ACC112 (cell line): ENCODE measurements around the gene HS3ST5.
"Not testable (repeated sequence)": the region's sequence is repeated elsewhere in the genome, so short reads cannot be mapped to it uniquely, and the experiment has no call there.

Experiments
- H2AFZ ChIP-seq: fragments of 200-600 bp; sonication (generic); one replicate; pipeline ENCODE4 v1.6.0; 2017; ENCODE audit warnings: antibody characterized with exemption, low read length; ENCODE audit not compliant: unreplicated experiment
- H3K27ac ChIP-seq: fragments of 200-600 bp; sonication (generic); 2 replicates; pipeline ENCODE4 v1.5.1; 2014; ENCODE audit warnings: low read depth, mild to moderate bottlenecking, antibody characterized with exemption, low read length, moderate library complexity
- H3K27me3 ChIP-seq: fragments of 200-600 bp; sonication (generic); 2 replicates; pipeline ENCODE4 v1.6.1; 2014; ENCODE audit warnings: mild to moderate bottlenecking, antibody characterized with exemption, low read length, moderate library complexity, mixed read lengths; ENCODE audit not compliant: insufficient read depth
- H3K36me3 ChIP-seq: fragments of 200-600 bp; sonication (generic); 2 replicates; pipeline ENCODE4 v1.6.1; 2016; ENCODE audit warnings: mild to moderate bottlenecking, antibody characterized with exemption, low read length, moderate library complexity, mixed read lengths; ENCODE audit not compliant: insufficient read depth
- H3K4me1 ChIP-seq: fragments of 200-600 bp; sonication (generic); one replicate; pipeline ENCODE4 v1.6.1; 2016; ENCODE audit warnings: low read length, mixed read lengths; ENCODE audit not compliant: insufficient read depth, unreplicated experiment, control insufficient read depth
- H3K4me3 ChIP-seq: fragments of 200-600 bp; sonication (generic); 2 replicates; pipeline ENCODE4 v1.5.1; 2014; ENCODE audit warnings: mild to moderate bottlenecking, low read depth, low read length
- H3K79me2 ChIP-seq: fragments of 200-600 bp; sonication (generic); one replicate; pipeline ENCODE4 v1.6.0; 2016; ENCODE audit warnings: low read length; ENCODE audit not compliant: control insufficient read depth, unreplicated experiment, insufficient read depth

Gene HS3ST5

DNA sequence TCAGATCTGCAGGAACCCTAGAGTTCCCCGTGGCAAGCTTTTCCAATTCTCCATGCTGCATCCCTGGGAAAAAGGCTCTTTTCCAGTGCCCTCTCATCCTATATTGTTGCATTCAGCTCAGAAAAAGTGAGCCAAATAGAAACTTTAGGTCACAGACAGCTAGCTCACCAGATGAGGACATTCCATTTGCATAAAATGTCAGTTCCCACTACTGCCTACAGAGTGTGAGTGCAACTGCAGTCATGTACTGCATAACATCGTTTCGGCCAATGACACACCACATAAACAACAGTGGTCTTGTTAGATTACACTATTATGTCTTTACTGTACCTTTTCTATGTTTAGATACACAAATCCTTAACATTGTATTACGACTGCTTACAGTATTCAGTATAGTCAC is 8.6 kb downstream of the HS3ST5 start:
- Histone ChIP-seq H3K4me1 (no peaks in the 10 kb centered on the region), H3K4me3 (no peak overlapping the region), H3K36me3 (no peaks in the 10 kb centered on the region), H3K79me2 (no peaks in the 10 kb centered on the region), H3K27ac (no peak overlapping the region), H2AFZ (no peak overlapping the region), H3K27me3 (peaks cover 5% of the 10 kb centered on the region; the same call in 1 of the 2 replicates)

- 0 out of 2 replicates have a peak, but pooled peaks cover 2% of the 10 kb centered on the region for H3K27me3 ChIP-seq
- no peak overlapping the region for H3K4me3 ChIP-seq
- no peak overlapping the region for H2AFZ ChIP-seq
- H3K4me1 ChIP-seq: no peaks in the 10 kb centered on the region
- H3K36me3 ChIP-seq: no peaks in the 10 kb centered on the region
- no peak overlapping the region for H3K27ac ChIP-seq
- H3K79me2 ChIP-seq: no peaks in the 10 kb centered on the region
These were observed 15.7 kb downstream of the HS3ST5 start for GRCh38 chr6:114327074-114327473.

- no peaks in the 10 kb centered on the region for H3K4me1 ChIP-seq
- no peak overlapping the region for H3K4me3 ChIP-seq
- H3K36me3 ChIP-seq: no peaks in the 10 kb centered on the region
- no peak overlapping the region for H2AFZ ChIP-seq
- 0 out of 2 replicates have a peak, but pooled peaks cover 2% of the 10 kb centered on the region for H3K27me3 ChIP-seq
- H3K27ac ChIP-seq: no peak overlapping the region
- no peaks in the 10 kb centered on the region for H3K79me2 ChIP-seq
These were observed 19.0 kb downstream of the HS3ST5 start for GRCh38 chr6:114323784-114324183.

DNA sequence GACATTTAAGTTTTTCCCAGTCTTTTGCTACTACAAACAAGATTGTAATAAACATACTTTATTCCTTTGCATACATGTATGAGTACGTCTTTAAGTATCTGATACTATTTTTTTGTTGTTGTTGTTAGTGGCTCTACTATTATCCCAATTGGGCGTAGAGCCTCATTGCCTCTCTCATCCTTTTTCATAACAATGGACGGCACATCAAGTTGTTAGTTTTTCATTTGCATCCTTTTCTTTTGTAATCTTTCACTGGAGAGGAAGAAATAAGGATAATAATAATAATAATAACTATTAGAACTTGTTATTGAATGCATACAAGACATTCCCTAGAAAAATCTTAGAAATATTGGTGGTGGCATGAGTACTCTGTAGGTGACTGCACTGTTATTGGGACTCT is 23.1 kb downstream of the HS3ST5 start:
- Histone ChIP-seq H2AFZ (no peak overlapping the region), H3K4me1 (no peaks in the 10 kb centered on the region), H3K36me3 (no peaks in the 10 kb centered on the region), H3K79me2 (no peaks in the 10 kb centered on the region), H3K27me3 (0 out of 2 replicates have a peak, but pooled peaks cover 2% of the 10 kb centered on the region), H3K27ac (no peak overlapping the region), H3K4me3 (no peak overlapping the region)

DNA sequence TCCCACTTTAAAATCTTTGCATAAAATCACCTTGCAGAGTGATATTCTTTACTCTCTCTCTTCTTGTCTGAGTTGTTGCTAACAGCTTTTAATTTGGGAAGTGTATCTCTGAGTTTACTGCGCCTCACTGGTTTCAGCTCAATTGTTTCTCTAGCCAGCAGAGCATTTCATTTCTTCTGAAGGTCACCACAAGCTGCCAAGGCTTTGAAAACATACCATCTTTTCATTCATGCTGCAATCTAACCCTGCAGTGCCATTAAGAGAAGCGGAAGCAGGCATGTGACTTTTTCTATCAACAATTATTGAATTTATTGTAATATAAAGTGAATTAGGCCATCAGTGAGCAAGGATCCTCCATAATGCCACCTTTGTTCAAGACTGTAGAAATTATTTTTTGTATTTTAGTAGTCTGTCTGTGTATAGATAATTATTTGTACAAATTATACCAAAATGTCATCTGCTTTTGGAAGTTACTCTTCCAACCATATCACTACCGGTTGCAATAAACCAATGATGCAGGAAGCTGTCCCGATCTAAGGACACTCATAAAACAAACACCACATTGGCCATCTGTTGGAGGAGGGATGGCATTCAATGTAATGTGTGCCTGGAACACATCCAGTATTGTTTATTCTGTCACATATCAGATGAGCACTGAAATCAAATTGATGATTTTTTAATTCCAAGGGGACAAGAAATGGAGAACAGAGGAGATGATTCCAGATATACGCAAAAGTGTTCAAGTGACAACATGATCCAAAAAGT is 26.8 kb downstream of the HS3ST5 start:
- H3K79me2 ChIP-seq: no peaks in the 10 kb centered on the region
- H3K27ac ChIP-seq: no peak overlapping the region
- H3K27me3 ChIP-seq: no peaks in the 10 kb centered on the region
- H3K36me3 ChIP-seq: no peaks in the 10 kb centered on the region
- no peak overlapping the region for H2AFZ ChIP-seq
- no peaks in the 10 kb centered on the region for H3K4me1 ChIP-seq
- no peak overlapping the region for H3K4me3 ChIP-seq

DNA sequence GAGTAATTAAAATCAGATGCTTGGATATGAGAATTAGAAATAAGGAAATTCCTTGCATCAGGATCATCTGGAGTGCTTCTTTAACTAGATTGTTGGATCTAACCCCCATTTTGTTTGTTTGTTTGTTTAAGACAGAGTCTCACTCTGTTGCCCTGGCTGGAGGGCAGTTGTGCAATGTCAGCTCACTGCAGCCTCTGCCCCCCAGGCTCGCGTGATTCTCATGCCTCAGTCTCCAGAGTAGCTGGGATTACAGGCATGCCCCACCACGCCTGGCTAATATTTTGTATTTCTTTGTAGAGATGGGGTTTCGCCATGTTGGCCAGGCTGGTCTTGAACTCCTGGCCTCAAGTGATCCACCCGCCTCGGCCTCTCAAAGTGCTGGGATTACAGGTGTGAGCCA is 29.0 kb downstream of the HS3ST5 start:
- H3K27ac ChIP-seq, H3K36me3 ChIP-seq, H2AFZ ChIP-seq, H3K4me3 ChIP-seq, H3K79me2 ChIP-seq, H3K4me1 ChIP-seq, H3K27me3 ChIP-seq: not testable (repeated sequence)

DNA sequence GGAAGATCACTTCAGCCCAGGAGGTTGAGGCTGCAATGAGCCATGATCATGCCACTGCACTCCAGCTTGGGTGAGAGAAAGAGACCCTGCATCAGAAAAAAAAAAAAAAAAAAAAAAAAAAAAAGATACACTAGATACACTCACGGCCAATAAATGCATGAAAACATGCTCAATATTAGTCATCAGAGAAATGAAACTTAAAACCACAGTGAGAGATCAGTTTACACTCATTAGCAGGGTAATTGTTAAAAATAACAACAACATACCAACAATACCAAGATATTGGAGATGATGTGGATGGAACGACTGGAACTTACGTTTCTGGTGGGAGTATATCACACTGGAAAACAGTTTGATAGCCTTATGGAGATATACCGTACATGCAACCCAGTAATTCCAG is 29.9 kb downstream of the HS3ST5 start:
- Histone ChIP-seq H2AFZ (no peak overlapping the region), H3K27ac (no peak overlapping the region), H3K79me2 (no peaks in the 10 kb centered on the region), H3K4me1 (no peaks in the 10 kb centered on the region), H3K36me3 (no peaks in the 10 kb centered on the region), H3K4me3 (no peak overlapping the region), H3K27me3 (no peaks in the 10 kb centered on the region)

DNA sequence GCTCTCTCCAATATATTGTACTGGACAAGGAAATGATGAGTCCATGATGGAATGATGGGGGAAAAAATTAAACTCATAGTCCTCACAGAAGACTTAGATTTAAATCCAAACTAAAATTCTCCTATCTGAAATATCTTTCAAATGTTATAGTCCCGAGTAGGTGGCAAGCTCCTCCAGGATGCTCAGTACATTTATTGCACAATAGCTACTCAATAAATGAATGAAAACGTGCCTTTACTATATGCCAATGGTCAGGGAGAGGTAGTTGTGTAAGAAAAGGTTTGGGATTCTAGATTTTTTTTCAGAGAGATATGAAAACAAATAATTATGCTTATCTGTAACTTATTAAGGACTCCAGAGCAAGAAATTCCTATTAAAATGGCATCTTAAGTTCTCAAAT is 32.8 kb downstream of the HS3ST5 start:
- H2AFZ ChIP-seq: no peak overlapping the region
- no peak overlapping the region for H3K4me3 ChIP-seq
- 0 out of 2 replicates have a peak, but pooled peaks cover 4% of the 10 kb centered on the region for H3K27me3 ChIP-seq
- H3K27ac ChIP-seq: no peak overlapping the region
- no peaks in the 10 kb centered on the region for H3K36me3 ChIP-seq
- no peaks in the 10 kb centered on the region for H3K79me2 ChIP-seq
- no peaks in the 10 kb centered on the region for H3K4me1 ChIP-seq

DNA sequence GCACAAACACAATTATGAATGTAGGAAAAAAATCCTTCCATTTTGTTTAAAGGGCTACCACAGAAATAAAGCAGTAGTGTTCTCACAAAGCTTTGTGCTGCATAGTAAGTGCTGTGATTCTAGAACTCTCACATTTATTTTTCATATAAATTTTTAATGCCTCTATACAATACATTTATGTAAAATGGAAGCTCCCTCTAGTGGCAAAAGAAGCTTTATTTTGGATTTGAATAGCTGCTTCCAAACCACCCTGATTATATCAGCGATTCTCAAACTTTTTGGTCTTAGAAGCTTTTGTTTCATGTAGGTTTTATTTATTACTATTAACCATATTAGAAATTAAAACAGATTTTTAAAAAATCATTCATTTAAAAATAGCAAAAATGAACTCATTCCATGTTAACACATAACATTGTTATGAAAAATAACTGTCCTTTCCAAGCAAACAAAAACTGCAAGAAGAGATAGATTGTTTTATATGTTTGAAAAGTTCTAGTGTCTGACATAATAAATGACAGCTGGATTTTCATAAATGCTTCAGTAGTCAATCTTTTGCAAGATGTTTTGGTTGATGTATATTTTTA is 38.4 kb downstream of the HS3ST5 start:
- Histone ChIP-seq H3K27me3 (0 out of 2 replicates have a peak, but pooled peaks cover 4% of the 10 kb centered on the region), H2AFZ (no peak overlapping the region), H3K36me3 (no peaks in the 10 kb centered on the region), H3K79me2 (no peaks in the 10 kb centered on the region), H3K4me1 (no peaks in the 10 kb centered on the region), H3K27ac (no peak overlapping the region), H3K4me3 (no peak overlapping the region)

GRCh38 chr6:114301596-114302219 is 41.1 kb downstream of the HS3ST5 start:
- Histone ChIP-seq H3K4me3 (no peak overlapping the region), H3K4me1 (no peaks in the 10 kb centered on the region), H3K36me3 (no peaks in the 10 kb centered on the region), H3K27ac (no peak overlapping the region), H2AFZ (no peak overlapping the region), H3K79me2 (no peaks in the 10 kb centered on the region), H3K27me3 (0 out of 2 replicates have a peak, but pooled peaks cover 3% of the 10 kb centered on the region)

DNA sequence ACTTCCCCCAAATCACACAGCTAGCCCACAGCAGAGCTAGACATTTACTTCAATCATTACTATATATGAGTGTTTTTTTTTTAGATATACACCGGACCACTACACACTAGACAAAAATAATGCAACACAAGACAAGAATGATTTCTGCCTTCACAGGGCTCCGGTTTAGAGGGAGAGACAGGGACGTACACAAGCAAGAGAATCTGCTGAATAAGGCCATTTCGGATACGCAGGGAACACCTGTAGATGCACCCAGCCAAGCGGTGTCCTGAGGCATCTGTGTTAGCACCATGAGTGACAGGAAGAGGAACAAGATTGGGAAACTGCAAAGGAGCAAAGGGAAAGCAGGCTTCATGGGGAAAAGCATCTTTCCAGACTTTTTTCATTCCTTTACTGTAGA is 45.7 kb downstream of the HS3ST5 start:
- H2AFZ ChIP-seq: no peak overlapping the region
- no peak overlapping the region for H3K4me3 ChIP-seq
- no peaks in the 10 kb centered on the region for H3K27me3 ChIP-seq
- H3K4me1 ChIP-seq: no peaks in the 10 kb centered on the region
- H3K27ac ChIP-seq: no peak overlapping the region
- H3K36me3 ChIP-seq: no peaks in the 10 kb centered on the region
- no peaks in the 10 kb centered on the region for H3K79me2 ChIP-seq
